ENCODE data around the gene NDUFB10.

NDUFB10 gene

GRCh38 chr16:2003827-2004641 is 44.7 kb downstream of the NDUFB10 start:
- peak; percentile 95 for DNase-seq (ENCODE audit: low spot score)
- in situ Hi-C loops (cut with MboI; ENCODE audit: low pct_unique_long_range_greater_than_20kb, low sequenced_read_pairs, unreplicated experiment) = no loop called here
- TF ChIP-seq, protein P1, sequence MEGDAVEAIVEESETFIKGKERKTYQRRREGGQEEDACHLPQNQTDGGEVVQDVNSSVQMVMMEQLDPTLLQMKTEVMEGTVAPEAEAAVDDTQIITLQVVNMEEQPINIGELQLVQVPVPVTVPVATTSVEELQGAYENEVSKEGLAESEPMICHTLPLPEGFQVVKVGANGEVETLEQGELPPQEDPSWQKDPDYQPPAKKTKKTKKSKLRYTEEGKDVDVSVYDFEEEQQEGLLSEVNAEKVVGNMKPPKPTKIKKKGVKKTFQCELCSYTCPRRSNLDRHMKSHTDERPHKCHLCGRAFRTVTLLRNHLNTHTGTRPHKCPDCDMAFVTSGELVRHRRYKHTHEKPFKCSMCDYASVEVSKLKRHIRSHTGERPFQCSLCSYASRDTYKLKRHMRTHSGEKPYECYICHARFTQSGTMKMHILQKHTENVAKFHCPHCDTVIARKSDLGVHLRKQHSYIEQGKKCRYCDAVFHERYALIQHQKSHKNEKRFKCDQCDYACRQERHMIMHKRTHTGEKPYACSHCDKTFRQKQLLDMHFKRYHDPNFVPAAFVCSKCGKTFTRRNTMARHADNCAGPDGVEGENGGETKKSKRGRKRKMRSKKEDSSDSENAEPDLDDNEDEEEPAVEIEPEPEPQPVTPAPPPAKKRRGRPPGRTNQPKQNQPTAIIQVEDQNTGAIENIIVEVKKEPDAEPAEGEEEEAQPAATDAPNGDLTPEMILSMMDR (IDR thresholded peaks at IDR 0.05; ENCODE audit: extremely low read depth, insufficient read depth, missing control alignments) = peak; percentile 98

GRCh38 chr16:2004795-2005517 is 45.6 kb downstream of the NDUFB10 start:
- no peak for DNase-seq (ENCODE audit: low spot score)
- TF ChIP-seq, protein P1 (IDR thresholded peaks at IDR 0.05; ENCODE audit: extremely low read depth, insufficient read depth, missing control alignments) = no peak
- in situ Hi-C loops (cut with MboI; ENCODE audit: low pct_unique_long_range_greater_than_20kb, low sequenced_read_pairs, unreplicated experiment) = no loop called here

GRCh38 chr16:2005646-2006045 is 46.3 kb downstream of the NDUFB10 start:
- in situ Hi-C loops (cut with MboI; ENCODE audit: low pct_unique_long_range_greater_than_20kb, low sequenced_read_pairs, unreplicated experiment) = no loop called here
- DNase-seq (ENCODE audit: low spot score) = no peak
- TF ChIP-seq, protein P1 (IDR thresholded peaks at IDR 0.05; ENCODE audit: extremely low read depth, insufficient read depth, missing control alignments) = peak; percentile 43

DNA sequence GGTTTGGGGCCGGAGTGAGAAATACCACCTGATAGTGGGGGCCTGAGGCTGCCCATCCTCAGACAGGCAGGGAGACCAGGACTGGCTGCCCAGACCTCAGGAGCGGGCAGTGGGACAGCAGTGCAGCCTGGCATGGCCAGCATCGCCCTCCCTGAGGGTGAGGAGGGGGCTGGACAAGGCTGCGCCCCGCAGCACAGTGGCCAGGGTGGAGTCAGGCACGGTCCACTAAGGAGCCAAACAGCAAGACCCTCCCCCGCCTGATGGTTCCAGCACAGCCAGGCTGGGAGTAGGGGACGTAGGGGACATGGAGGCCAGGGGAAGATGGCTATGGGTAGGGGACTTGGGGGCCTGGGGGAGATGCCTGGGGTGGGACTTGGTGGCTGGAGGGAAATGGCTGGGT is 47.0 kb downstream of the NDUFB10 start:
- TF ChIP-seq, protein P1 (IDR thresholded peaks at IDR 0.05; ENCODE audit: extremely low read depth, insufficient read depth, missing control alignments) = no peak
- in situ Hi-C loops (cut with MboI; ENCODE audit: low pct_unique_long_range_greater_than_20kb, low sequenced_read_pairs, unreplicated experiment) = no loop called here
- DNase-seq (ENCODE audit: low spot score) = no peak

- in situ Hi-C loops (cut with MboI; ENCODE audit: low pct_unique_long_range_greater_than_20kb, low sequenced_read_pairs, unreplicated experiment) = no loop called here
- no peak for DNase-seq (ENCODE audit: low spot score)
These were observed 47.9 kb downstream of the NDUFB10 start for GRCh38 chr16:2007081-2007836.

More at GRCh38 chr16:2007081-2007836, 47.9 kb downstream of the NDUFB10 start:
- TF ChIP-seq, protein P1 (IDR thresholded peaks at IDR 0.05; ENCODE audit: extremely low read depth, insufficient read depth, missing control alignments) = no peak
